ENCODE results near the gene RNF144A. TPM values are rescaled to one million over a fixed set of nuclear protein-coding genes. Genes with fewer than 3 reads are reported as not detected.
A peak's percentile ranks its signal among the peaks of the same experiment; 100 is the strongest.

RNF144A gene
- total RNA-seq, 1 experiment from 2014 or later, result 0.21 TPM

DNA sequence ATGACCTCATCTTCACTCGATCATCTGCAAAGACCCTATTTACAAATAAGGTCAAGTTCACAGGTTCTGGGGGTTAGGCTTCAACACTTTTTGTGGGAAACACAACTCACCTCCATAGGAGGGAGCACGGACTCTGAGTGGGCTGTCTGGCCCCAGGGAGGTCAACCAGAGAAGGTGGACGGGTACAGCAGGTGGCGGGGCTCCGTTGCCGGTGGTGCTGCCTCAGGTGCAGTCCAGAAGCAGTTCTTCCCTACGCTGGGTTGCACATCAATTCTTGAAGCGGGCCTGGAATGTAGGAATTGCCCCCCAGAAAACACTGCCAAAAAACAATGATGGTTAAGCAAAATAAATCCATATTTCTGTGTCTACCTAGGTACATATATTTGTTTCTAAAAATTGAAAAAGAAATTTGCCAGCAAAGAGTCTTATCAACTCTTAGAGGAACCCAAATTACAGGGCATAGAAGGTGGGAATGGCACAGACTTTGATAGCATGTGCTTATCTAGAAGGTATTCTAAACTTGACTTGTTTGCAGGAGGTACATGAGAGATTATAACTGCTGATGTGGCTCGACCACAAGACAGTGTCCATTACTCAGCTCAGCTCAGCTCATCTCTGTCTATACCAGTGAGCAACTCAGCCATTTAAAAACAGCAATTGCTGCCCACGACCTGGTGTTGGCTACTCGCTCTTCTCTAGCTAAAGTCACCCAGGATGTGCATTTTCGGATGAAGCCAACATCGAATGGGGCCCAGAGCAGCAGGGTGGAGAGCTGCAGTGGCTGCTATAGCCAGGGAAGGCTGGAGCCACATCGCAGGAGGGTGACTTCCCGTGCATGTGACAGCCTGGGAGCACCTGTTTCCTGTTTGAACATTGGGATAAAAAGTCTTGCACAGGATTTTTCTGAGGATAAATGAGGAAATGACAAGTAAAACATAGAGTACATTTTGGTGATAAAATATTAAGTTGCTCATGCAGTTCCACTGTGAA is 128.7 kb downstream of the RNF144A start:
- CTCF ChIA-PET, result interaction anchor here (0.6 to 5.4 kb wide), 10 partner anchors 8 to 156 kb away, joined by 3 to 96 read pairs (median 6); partner anchors contain the start of gene RNF144A
- peaks cover 79% of the 10 kb centered on the region for H3K27me3 Mint-ChIP-seq (ENCODE audit: insufficient read depth, unreplicated experiment)
- DNase-seq (ENCODE audit: unreplicated experiment), result no peak
- no peaks in the 10 kb centered on the region for H3K36me3 Mint-ChIP-seq (ENCODE audit: insufficient read depth, unreplicated experiment)
- intact Hi-C loops (cut with micrococcal nuclease), result no loop called here
- no TSS peak for BruUV-seq (replicated peaks)
- POLR2A ChIA-PET, result no interaction called here
- TF ChIP-seq, protein P1, sequence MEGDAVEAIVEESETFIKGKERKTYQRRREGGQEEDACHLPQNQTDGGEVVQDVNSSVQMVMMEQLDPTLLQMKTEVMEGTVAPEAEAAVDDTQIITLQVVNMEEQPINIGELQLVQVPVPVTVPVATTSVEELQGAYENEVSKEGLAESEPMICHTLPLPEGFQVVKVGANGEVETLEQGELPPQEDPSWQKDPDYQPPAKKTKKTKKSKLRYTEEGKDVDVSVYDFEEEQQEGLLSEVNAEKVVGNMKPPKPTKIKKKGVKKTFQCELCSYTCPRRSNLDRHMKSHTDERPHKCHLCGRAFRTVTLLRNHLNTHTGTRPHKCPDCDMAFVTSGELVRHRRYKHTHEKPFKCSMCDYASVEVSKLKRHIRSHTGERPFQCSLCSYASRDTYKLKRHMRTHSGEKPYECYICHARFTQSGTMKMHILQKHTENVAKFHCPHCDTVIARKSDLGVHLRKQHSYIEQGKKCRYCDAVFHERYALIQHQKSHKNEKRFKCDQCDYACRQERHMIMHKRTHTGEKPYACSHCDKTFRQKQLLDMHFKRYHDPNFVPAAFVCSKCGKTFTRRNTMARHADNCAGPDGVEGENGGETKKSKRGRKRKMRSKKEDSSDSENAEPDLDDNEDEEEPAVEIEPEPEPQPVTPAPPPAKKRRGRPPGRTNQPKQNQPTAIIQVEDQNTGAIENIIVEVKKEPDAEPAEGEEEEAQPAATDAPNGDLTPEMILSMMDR (IDR thresholded peaks at IDR 0.05; ENCODE audit: unreplicated experiment), result no peak
- no peak overlapping the region for H3K27ac Mint-ChIP-seq (ENCODE audit: low read depth, unreplicated experiment)
- no peaks in the 10 kb centered on the region for H3K9me3 Mint-ChIP-seq (ENCODE audit: unreplicated experiment)
- no peak overlapping the region for H3K4me3 Mint-ChIP-seq (ENCODE audit: unreplicated experiment)
- no peaks in the 10 kb centered on the region for H3K4me1 Mint-ChIP-seq (ENCODE audit: insufficient read depth, unreplicated experiment)

DNA sequence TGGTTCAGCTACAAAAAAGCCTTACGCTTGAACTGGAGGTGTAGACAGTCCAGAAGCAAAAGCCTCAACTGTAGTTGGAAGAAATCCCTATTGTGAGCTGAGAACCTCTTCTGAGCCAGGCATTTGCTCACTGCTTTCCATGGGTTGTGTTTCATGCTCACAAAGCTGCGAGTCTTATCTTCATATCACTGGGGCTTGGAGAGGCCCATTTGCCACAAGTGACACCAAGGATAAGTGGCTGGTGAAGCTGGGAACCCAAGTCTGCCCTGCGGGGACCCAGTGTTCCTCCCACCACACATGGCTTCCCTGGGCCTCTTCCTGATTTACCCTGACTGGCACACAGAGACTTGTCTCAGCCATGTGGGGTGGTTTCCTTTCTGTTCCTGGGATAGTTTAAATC is 130.4 kb downstream of the RNF144A start:
- H3K36me3 Mint-ChIP-seq (ENCODE audit: insufficient read depth, unreplicated experiment), result no peaks in the 10 kb centered on the region
- no peaks in the 10 kb centered on the region for H3K4me1 Mint-ChIP-seq (ENCODE audit: insufficient read depth, unreplicated experiment)
- CTCF ChIA-PET, result interaction anchor here (0.6 to 0.8 kb wide), 3 partner anchors 50 to 421 kb away, joined by 3 to 8 read pairs (median 4); no protein-coding TSS in a partner anchor
- BruUV-seq (replicated peaks), result no TSS peak
- TF ChIP-seq, protein P1 (IDR thresholded peaks at IDR 0.05; ENCODE audit: unreplicated experiment), result no peak
- no peak for DNase-seq (ENCODE audit: unreplicated experiment)
- H3K4me3 Mint-ChIP-seq (ENCODE audit: unreplicated experiment), result no peak overlapping the region
- H3K27ac Mint-ChIP-seq (ENCODE audit: low read depth, unreplicated experiment), result no peak overlapping the region
- intact Hi-C loops (cut with micrococcal nuclease), result no loop called here
- POLR2A ChIA-PET, result no interaction called here
- H3K27me3 Mint-ChIP-seq (ENCODE audit: insufficient read depth, unreplicated experiment), result peaks cover 80% of the 10 kb centered on the region
- no peaks in the 10 kb centered on the region for H3K9me3 Mint-ChIP-seq (ENCODE audit: unreplicated experiment)

DNA sequence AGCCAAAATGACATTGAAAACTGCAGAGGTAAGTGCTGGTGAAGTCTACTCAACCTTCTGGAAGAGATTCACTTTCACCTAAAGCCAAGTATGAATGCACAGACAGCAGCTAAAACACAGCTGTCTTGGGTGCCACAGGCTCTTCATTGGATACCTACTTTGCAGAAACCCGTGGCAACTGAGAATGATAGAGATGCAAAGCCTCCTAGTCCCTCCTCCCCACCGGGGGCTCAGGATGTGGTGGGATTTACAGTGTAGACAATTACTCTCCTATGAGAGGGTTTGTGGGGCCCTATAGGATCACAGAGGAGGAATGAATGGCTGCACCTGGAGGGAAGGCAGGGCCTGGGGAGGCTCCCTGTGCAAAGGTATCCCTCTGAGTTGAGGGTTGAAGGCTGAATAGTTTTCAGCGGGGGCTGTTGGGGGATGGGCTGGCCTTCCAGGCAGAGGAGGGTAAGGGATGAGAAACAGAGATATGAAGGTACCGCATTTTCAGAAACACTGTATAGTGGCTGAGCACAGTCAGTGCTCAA is 131.6 kb downstream of the RNF144A start:
- TF ChIP-seq, protein P1 (IDR thresholded peaks at IDR 0.05; ENCODE audit: unreplicated experiment), result no peak
- Mint-ChIP-seq H3K36me3 (ENCODE audit: insufficient read depth, unreplicated experiment) (no peaks in the 10 kb centered on the region), H3K4me1 (ENCODE audit: insufficient read depth, unreplicated experiment) (no peaks in the 10 kb centered on the region), H3K4me3 (ENCODE audit: unreplicated experiment) (no peak overlapping the region), H3K9me3 (ENCODE audit: unreplicated experiment) (no peaks in the 10 kb centered on the region), H3K27me3 (ENCODE audit: insufficient read depth, unreplicated experiment) (peaks cover 80% of the 10 kb centered on the region), H3K27ac (ENCODE audit: low read depth, unreplicated experiment) (peak overlapping the region; percentile 54)
- POLR2A ChIA-PET, result no interaction called here
- intact Hi-C loops (cut with micrococcal nuclease), result no loop called here
- no TSS peak for BruUV-seq (replicated peaks)
- CTCF ChIA-PET, result interaction anchor here (0.6 kb wide), 1 partner anchor 51 kb away, joined by 3 read pairs; no protein-coding TSS in a partner anchor
- no peak for DNase-seq (ENCODE audit: unreplicated experiment)

DNA sequence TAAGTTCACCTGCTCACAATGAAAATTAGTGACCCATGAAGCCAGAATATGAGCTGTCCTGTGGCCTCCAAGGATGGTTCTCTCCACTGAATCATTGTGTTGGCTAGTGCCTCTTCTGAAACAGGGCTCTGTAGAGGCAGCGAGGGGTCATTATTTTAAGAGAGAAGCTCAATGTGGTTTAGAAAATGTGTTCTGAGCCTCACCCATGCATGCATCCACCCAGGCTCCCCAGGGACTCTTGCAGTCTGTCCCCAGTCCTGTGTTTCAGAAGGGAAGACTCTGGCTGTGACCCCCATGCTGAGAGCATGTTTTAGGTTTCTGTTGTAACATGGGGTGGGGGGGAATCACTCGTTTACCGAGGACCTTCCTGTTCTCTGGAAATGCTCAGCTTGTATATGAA is 135.2 kb downstream of the RNF144A start:
- BruUV-seq (replicated peaks), result no TSS peak
- Mint-ChIP-seq H3K36me3 (ENCODE audit: insufficient read depth, unreplicated experiment) (no peaks in the 10 kb centered on the region), H3K27me3 (ENCODE audit: insufficient read depth, unreplicated experiment) (peaks cover 44% of the 10 kb centered on the region), H3K9me3 (ENCODE audit: unreplicated experiment) (no peaks in the 10 kb centered on the region), H3K27ac (ENCODE audit: low read depth, unreplicated experiment) (no peak overlapping the region), H3K4me3 (ENCODE audit: unreplicated experiment) (no peak overlapping the region), H3K4me1 (ENCODE audit: insufficient read depth, unreplicated experiment) (no peaks in the 10 kb centered on the region)
- intact Hi-C loops (cut with micrococcal nuclease), result no loop called here
- ChIA-PET POLR2A (no interaction called here), CTCF (interaction anchor here (0.6 to 3.9 kb wide), 3 partner anchors 8 to 117 kb away, joined by 3 to 25 read pairs (median 3); no protein-coding TSS in a partner anchor)
- no peak for DNase-seq (ENCODE audit: unreplicated experiment)
- TF ChIP-seq, protein P1 (IDR thresholded peaks at IDR 0.05; ENCODE audit: unreplicated experiment), result no peak

Measured in MCF 10A (cell line).